Fibroblast of skin of left quadriceps (primary cell): ENCODE data around the gene CCDC187.
A peak's percentile ranks its signal among the peaks of the same experiment; 100 is the strongest.
"Not testable (repeated sequence)": the region's sequence is repeated elsewhere in the genome, so short reads cannot be mapped to it uniquely, and the experiment has no call there.

ENCODE experiments used
- DNase-seq, 2 experiments: peaks; one replicate each; pipeline ENCODE4 v3.0.0-alpha.2; 2013; ENCODE audit warnings: low read depth in 2 of 2

CCDC187 gene

GRCh38 chr9:136303825-136304416 is at the start of gene CCDC187:
Gene CCDC187, minus strand, starts transcription at chr9:136304094. Its CDS starts 264 bp downstream, at chr9:136303830.
- no peak for DNase-seq

DNA sequence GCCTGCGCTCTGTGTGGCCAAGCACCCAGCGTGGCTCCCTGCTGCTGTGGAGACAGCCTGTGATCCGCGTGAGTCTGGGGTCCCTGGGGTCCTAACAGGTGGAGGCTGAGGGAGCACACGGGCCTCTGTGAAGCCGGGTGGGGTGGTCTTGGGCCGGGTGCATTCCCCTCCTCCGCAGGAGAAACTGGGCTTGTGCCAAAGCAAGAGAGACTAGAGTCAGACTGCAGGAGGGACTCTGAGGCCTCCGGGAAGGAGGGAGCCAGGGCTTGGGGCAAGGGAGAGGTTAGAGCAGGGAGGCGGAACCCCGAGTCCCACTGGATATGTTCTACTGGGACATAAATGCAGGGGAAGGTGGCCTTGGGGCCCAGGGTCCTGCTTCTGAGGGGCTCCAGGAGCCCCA is 49.2 kb upstream of the CCDC187 start:
- no peak for DNase-seq

DNA sequence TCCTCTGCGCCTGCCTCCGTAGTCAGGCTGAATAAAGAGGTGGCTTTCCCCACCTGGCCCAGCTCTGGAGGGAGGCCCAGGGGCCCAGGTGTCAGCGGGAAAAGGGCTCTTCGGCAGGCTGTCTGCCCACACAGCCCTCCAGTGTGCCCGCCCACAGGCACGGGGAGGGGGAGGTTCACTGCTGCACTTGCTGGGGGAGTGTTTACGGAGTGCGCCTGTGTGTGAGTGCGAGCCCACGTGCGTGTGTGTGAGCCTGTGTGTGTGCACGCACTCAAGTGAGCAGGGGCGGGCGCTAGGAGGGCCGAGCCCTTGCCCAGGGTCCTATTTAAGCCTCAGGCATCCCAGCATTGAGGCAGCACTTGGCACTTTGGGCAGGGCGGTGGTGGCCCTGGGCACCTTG is 48.8 kb upstream of the CCDC187 start:
- DNase-seq, result no peak

- not testable (repeated sequence) for DNase-seq
Observed at GRCh38 chr9:136351868-136352267, 48.0 kb upstream of the CCDC187 start.

DNA sequence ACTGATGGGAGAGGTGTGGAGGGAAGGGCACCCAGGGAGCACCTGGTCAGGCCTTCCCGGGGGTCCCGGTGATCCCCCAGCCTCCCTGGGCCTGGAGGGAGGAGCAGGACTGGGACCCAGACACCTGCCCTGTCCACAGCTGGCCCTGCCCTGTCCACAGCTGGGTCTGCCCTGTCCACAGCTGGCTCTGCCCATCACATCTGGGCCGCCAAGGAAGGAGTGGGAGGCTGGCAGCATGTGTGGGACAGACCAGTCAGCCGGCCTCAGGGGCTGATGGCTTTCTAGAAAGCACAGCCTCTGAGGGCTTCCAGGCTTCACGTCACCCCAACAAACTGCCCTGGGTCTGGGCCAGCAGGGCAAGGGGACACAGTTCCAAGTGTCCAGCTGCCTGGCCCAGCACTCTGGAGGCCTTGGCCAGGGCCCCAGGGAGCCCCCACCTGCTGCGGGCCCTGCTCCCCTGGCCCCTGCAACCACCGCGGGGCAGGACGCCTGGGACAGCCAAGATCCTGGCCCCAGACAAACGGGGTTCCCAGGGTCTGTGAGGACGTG is 47.4 kb upstream of the CCDC187 start:
- no peak for DNase-seq

- DNase-seq, result no peak
Observed at GRCh38 chr9:136349546-136349945, 45.7 kb upstream of the CCDC187 start.

- no peak for DNase-seq
Observed at GRCh38 chr9:136348691-136349090, 44.8 kb upstream of the CCDC187 start.

DNA sequence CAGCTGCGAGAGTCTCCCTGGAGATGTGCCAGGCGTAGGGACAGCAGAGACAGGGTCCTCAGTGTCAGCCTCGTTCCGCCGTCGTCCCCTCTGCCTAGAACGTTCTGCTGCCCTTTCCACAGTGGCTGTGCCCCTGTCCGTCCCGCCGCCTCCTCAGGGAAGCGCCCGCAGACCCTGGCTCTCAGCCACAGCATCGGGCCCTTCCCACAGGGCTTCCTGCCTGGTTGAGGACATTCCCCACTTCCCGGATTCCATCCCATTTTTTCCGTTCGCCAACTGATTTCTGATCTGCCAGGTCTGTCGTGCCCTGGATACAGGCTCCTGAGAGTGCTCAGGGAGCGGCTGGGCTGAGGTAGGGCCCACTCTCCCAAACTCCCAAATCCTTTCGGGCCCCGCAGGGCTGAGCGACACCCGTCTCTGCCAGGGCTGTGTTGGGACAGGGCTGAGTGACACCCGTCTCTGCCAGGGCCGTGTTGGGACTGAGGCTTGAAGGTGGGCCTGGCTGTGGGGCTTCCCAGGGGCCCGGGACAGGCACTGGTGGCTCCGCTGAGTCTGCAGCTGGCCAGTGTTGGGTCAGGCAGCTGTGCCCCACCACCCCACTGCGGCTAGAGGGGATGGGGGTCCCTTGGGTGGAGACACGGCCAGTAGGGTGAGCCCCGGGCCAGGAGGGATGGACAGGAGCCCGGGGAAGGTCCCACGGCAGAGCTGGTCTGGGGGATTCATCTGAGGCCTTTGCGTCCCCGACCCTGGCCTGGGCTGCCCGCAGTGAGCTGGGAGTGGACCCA is 43.8 kb upstream of the CCDC187 start:
- DNase-seq, result no peak

DNA sequence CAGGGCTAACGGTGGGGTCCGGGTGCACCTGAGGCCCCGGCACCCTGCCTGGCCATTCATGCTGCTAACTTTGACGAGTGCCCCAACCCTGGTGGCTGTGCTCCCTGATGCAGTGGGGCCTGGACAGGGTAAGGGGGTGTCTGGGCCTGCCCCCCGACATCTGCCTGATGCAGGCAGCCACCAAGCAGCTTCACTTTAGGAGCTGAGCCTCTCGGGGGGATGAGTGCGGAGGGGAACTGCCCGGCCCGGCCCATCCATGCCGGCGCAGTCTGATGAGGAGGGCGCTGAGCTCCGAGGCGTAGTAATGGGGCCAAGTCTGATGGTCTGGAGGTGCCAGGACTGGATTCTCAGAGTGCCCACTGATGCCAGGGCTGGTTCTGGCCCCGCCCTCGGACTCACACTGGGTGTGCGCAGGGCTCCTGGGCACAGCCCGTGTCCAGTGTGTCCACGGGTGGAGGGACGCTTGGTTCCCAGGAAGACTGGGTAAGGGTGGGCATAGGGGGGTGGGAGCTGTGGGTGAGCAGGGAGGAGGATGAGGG is 43.1 kb upstream of the CCDC187 start:
- no peak for DNase-seq

DNA sequence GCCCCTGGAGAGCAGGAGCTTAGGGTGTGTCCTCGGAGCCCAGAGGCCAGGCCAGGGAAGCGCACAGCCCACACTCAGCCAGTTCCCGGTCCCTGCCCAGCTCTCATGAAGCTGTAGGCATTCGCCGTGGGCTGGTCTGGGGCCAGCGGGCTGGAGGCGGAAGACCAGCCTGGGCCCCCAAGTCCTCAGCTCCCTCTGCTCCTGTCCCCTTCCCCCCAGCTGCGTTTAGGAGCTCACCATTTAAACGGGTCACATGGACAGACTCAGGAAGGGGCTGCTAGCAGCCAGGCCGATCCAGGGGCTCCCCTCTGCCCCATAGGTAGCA is 42.2 kb upstream of the CCDC187 start:
- DNase-seq, result no peak

GRCh38 chr9:136345281-136346156 is 41.6 kb upstream of the CCDC187 start:
- DNase-seq, result no peak

- DNase-seq, result no peak
Observed at GRCh38 chr9:136344544-136345280, 40.8 kb upstream of the CCDC187 start.

DNA sequence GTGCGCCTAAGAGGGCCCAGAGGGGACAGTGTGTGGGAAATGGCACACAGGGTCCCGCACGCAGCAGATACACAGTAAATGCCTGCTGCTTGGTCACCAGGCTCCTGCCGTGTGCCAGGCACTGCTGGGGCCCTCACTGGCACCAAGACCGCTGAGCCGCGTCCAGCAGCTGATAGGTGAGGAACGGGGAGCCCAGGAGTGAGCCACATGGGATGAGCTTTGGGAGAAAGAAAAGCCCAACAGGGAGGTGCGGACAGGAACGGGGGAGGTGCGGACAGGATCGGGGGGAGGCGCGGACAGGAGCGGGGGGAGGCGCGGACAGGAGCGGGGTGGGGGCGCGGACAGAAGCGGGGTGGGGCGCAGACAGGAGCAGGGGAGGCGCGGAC is 40.0 kb upstream of the CCDC187 start:
- no peak for DNase-seq

DNA sequence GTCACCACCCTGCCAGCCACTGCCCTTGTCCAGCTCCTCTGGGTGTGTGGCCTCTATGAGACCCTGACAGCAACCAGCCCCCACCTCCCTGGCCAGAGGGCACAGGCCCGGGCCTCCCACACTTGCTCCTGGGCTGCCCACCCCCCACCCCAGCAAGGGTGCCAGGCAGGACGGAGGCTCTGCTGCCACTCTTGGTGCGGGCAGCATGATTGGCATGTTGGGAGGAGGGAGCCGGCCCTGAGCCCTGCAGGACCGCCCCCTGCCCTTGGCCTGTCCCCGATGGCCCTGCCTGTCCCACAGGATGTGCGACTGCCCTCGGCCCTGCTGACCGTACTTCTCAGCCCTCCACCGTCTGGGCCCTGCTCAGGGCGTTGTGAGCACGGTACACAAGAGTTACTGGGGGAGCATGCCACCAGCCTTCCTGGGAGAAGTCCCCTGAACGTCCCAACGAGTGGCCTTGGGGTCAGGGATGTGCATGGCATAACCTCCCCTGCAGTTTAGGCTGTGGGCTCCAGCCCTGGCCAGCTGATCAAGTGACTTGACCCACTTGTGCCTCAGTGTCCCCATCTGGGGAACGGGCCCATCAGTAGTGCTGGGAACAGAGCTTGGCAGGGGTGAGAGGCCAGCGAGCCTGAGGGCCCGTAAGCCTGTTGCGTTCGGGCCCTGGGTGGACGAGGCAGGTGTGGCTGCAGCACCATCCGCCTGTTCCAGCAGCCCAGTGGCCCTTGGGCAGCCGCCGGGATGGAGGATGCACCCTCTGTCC is 39.4 kb upstream of the CCDC187 start:
- no peak for DNase-seq

DNA sequence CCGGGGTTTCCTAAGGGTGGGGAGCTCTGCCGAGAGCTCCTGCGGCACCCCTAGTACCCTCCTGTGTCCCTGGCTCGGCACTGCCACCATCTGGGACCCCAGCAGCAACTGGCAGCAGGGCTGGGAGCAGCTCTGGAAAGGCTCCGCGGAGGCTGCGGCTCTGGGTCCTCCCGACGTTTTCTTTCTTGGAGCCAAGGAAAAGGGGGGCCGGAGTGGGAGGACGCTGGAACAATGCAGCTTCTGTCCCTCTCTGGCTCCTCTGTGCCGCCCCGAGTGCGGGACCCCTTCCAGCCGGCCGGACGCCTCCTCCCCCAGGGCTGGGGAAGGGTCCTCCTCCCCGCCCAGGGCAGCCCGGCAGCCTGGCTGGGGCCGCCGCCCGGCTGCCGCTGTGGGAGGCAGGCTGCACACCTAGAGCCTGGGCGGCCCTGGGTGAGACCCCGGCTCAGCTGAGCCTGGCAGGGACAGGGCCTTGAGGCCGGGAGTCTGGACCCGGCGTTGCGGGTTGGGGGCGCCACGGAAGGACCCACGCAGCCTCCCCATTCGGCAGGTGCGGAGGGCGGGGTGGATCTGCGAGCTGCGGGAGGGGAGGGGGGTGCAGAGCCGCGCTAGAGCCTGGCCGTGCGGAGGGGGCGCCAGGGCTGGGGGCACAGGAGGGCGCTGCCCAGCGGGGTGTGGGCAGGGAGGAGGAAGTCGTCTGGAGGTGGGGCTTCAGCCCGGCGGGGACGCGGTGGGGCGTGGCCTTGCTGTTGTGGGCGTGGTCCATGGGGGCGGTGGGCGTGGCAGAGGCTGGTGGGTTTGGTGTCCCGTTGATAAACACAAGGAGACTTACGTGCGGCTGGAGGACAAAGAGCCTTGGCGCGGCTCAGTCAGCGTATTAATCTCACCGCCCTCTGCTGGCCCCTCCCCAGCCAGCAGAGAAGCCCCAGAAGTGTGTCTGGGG is 38.6 kb upstream of the CCDC187 start:
- DNase-seq, result peak in 1 of 2 experiments; percentile 24

DNA sequence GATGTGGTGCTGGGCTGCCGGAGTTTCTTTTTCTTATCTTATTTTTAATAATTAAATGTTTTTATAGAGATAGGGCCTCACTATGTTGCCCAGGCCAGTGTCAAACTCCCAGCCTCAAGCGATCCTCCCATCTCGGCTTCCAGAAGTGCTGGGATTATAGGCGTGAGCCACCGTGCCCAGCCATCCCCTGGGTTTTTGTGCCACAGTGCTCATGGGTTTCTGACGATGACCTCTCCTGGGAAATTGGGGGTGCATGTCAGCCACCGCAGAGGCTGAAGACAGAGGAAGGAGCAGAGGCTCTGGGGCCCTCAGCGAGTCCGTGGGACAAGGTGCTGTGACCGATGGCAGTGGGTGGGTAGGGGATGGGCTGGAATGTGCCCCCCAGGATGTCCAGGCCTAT is 37.9 kb upstream of the CCDC187 start:
- DNase-seq, result no peak

DNA sequence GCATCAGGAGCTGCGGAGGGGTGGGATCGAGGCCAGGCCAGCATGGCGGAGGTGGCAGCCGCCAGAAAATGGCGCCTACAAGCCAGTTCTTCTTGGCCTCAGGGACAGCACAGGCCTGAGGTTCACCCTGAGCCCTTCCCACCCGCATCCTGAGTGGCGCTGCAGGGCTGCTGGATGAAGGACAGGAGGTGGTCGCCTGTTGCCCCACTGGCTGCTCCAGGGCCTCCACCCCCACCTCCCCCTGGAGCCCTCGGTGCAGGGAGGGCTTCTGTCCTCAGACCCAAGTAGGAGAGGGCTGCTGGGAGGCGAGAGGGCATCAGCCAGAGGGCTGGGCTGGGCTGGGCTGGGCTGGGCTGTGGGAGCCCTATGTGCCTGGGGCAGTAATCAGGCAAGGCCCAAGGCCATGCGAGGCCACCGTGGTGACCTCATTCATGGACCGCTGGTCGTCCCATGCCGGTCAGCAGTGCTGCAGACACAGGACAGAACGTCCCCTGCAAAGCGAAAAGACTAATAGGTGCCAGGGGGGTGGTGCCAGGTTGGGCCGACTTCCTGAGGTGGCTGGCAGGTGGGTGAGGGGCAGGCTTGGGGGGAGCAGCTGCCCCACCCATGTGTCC is 37.3 kb upstream of the CCDC187 start:
- no peak for DNase-seq

DNA sequence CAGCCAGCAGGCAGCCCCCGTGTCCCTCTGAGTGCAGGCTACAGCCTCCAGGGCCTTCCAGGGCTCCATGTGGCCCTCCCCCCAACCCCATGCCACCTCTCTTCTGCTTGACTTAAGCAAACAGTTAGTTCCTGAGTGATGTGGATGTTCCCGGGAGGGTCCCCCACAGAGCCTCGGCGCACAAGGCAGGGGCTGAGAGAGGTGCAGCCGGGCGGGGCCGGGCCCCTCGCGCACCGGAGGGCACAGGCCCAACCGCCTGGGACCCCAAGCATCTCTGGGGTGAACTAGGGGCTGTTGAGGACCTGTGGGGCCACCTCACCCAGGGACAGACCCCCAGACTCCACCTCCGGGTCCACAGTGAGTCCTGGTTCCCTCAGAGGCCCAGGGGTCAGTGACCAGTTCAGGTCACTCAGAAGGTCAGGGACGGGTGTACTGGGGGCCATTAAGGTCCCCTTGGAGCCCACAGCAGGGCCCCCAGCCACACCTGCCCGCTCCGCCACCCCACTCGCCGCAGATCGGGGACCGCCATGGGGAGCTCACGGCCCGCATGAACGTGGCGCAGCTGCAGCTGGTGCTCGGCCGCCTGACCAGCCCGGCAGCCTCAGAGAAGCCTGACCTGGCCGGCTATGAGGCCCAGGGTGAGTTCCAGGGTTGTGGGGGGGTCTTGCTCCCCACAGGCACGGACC is 36.6 kb upstream of the CCDC187 start:
- DNase-seq, result no peak

DNA sequence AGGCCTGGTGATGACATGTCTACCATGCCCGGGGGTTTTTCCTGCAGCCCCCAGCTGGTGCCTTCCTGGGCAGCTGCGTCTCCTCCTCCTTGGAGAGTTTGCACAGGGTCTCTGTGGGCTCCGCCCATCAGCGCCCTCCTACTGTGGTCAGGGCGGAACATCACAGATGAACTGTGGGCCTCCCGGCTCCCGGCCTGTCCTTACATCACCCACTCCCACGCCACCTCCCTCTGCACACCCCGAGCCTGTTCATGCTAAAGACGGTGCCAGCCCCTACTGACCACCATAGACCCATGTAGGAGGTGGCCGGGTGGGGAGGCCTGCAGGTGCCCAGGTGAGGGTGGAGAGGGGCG is 36.0 kb upstream of the CCDC187 start:
- no peak for DNase-seq
